A673 (cell line): Measurements from ENCODE around the gene TRPM2. TPM values are rescaled to one million over a fixed set of nuclear protein-coding genes. Genes with fewer than 3 reads are reported as not detected.
A peak's percentile ranks its signal among the peaks of the same experiment; 100 is the strongest.

Source experiments
- BruUV-seq: library from RNA; stranded (reverse); fragments of 400-500 nt; replicated peaks from 2 replicates; lab custom pipeline; 2021; lab: Mats Ljungman, UMichigan
- CTCF ChIA-PET: fragments of 300-600 bp; sonication (Branson Sonifier 250); formaldehyde crosslinking; loops from one replicate; lab custom pipeline; 2022; ENCODE audit warnings: antibody characterized with exemption; lab: Charles Lee
- POLR2A ChIA-PET: fragments of 300-600 bp; sonication (Branson Sonifier 250); formaldehyde crosslinking; loops from one replicate; lab custom pipeline; 2022; ENCODE audit warnings: antibody characterized with exemption; ENCODE audit not compliant: low non-redundant PET; lab: Charles Lee
- DNase-seq: peaks from one replicate; pipeline ENCODE4 v3.0.0-alpha.2; 2015; ENCODE audit warnings: low spot score
- H3K27ac ChIP-seq: fragments of 200-600 bp; sonication (generic); 2 replicates; pipeline ENCODE4 v1.5.1; 2016; ENCODE audit warnings: mixed run types, low read depth, mild to moderate bottlenecking, mixed read lengths, antibody characterized with exemption, low read length; ENCODE audit not compliant: poor library complexity, severe bottlenecking
- H3K27me3 ChIP-seq: fragments of 200-600 bp; sonication (generic); replicated peaks from 2 replicates; pipeline ENCODE4 v1.6.1; 2017; ENCODE audit warnings: mixed run types, low read depth, mild to moderate bottlenecking, mixed read lengths, antibody characterized with exemption, low read length; ENCODE audit not compliant: insufficient read depth, poor library complexity
- H3K36me3 ChIP-seq: fragments of 200-600 bp; sonication (generic); 2 replicates; pipeline ENCODE4 v1.6.1; 2016; ENCODE audit warnings: mixed run types, mild to moderate bottlenecking, mixed read lengths, antibody characterized with exemption, low read length; ENCODE audit not compliant: insufficient read depth, poor library complexity, severe bottlenecking
- H3K4me1 ChIP-seq: fragments of 200-600 bp; sonication (generic); 2 replicates; pipeline ENCODE4 v1.6.1; 2017; ENCODE audit warnings: mixed run types, mild to moderate bottlenecking, mixed read lengths, antibody characterized with exemption, low read length; ENCODE audit not compliant: insufficient read depth, poor library complexity, severe bottlenecking
- H3K4me3 ChIP-seq: fragments of 200-600 bp; sonication (generic); 2 replicates; pipeline ENCODE4 v1.5.1; 2016; ENCODE audit warnings: low read depth, mixed run types, mild to moderate bottlenecking, mixed read lengths, low read length; ENCODE audit not compliant: poor library complexity, severe bottlenecking
- H3K9me3 ChIP-seq: fragments of 200-600 bp; sonication (generic); 2 replicates; pipeline ENCODE4 v1.6.1; 2016; ENCODE audit warnings: mixed run types, low read depth, mild to moderate bottlenecking, mixed read lengths, antibody characterized with exemption, low read length; ENCODE audit not compliant: poor library complexity, severe bottlenecking
- EZH2 ChIP-seq: fragments of 200-600 bp; sonication (generic); IDR thresholded peaks from 2 replicates; pipeline ENCODE4 v1.6.1; 2017; ENCODE audit warnings: borderline replicate concordance, low read depth, mild to moderate bottlenecking, mixed read lengths, antibody characterized with exemption, low read length; ENCODE audit not compliant: poor library complexity, severe bottlenecking
- intact Hi-C: fragments of 100-400 bp; cut with micrococcal nuclease; formaldehyde crosslinking; loops from one replicate; pipeline ENCODE4 v1.10.0; 2022; ENCODE audit not compliant: unreplicated experiment
- total RNA-seq: library from RNA; stranded (reverse); gene quantifications from 2 replicates; pipeline ENCODE4 v1.2.3, GENCODE V29; 2021
- TF ChIP-seq, protein P1 (sequence below): fragments of 300-800, 200-600 bp; sonication (generic); conservative IDR thresholded peaks from 2 replicates; pipeline ENCODE4 v1.5.1; 2017; ENCODE audit warnings: low read depth, mild to moderate bottlenecking, antibody characterized with exemption, low read length, moderate library complexity, mixed read lengths

The TRPM2 gene
- total RNA-seq, 1 experiment from 2014 or later = 0.21 TPM

DNA sequence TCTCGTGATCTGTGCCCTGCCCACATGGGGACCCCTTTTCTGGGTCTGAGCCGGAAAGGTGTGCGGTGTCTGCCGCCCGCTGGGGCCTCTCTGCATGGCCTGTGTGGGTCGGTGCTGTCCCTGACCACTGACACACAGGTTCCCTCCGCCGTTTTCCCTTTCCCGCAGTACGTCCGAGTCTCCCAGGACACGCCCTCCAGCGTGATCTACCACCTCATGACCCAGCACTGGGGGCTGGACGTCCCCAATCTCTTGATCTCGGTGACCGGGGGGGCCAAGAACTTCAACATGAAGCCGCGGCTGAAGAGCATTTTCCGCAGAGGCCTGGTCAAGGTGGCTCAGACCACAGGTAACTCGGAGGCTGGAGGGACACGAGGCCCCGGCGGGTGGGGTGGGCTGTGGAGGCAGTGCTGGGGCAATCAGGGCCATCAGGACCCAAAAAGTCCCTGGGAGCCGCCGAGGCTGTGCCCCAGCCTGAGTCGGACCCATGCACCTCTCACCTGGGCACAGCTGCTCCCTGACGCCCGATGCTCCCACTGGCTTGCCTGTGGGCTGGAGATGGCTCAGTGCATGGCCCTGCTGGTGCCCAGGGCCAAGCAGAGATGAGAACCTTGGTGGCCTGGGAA is 13.3 kb downstream of the TRPM2 start:
- no peaks in the 10 kb centered on the region for H3K36me3 ChIP-seq
- no peaks in the 10 kb centered on the region for H3K27me3 ChIP-seq
- H3K27ac ChIP-seq = no peak overlapping the region
- H3K4me3 ChIP-seq = no peak overlapping the region
- no peaks in the 10 kb centered on the region for H3K4me1 ChIP-seq
- no TSS peak for BruUV-seq
- H3K9me3 ChIP-seq = no peaks in the 10 kb centered on the region
- intact Hi-C loops = no loop called here
- no peak for TF ChIP-seq EZH2
- TF ChIP-seq, protein P1, sequence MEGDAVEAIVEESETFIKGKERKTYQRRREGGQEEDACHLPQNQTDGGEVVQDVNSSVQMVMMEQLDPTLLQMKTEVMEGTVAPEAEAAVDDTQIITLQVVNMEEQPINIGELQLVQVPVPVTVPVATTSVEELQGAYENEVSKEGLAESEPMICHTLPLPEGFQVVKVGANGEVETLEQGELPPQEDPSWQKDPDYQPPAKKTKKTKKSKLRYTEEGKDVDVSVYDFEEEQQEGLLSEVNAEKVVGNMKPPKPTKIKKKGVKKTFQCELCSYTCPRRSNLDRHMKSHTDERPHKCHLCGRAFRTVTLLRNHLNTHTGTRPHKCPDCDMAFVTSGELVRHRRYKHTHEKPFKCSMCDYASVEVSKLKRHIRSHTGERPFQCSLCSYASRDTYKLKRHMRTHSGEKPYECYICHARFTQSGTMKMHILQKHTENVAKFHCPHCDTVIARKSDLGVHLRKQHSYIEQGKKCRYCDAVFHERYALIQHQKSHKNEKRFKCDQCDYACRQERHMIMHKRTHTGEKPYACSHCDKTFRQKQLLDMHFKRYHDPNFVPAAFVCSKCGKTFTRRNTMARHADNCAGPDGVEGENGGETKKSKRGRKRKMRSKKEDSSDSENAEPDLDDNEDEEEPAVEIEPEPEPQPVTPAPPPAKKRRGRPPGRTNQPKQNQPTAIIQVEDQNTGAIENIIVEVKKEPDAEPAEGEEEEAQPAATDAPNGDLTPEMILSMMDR = no peak
- no peak for DNase-seq
- POLR2A ChIA-PET = no interaction called here
- CTCF ChIA-PET = no interaction called here

DNA sequence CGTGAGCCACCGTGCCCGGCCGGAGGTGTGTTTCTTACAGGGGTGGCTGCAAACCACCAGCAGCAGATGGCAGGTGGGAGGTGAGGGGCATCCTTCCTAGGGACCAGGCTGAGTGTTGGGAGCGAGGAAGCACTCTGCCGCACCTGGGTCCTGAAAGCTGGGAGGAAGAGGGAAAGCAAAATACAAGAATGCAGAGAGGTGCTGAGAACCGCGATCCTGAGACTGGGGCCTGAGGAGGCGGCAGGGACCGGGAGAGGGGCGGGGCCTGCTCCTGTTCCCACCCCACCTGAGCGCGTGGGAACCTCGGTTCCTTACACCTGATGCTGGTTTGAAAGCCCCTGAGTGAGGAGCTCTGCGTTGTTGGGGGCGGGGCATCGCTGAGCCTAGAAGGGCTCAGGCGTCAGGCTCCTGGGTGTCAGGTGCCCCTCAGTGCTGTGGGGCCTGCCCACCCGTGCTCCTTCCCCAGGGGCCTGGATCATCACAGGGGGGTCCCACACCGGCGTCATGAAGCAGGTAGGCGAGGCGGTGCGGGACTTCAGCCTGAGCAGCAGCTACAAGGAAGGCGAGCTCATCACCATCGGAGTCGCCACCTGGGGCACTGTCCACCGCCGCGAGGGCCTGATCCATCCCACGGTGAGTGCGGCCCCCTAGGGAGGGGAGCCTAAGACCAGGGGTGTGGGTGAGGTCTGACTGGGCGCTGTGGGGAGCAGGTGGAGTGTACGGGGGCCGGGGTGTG is 15.5 kb downstream of the TRPM2 start:
- no peak for TF ChIP-seq EZH2
- TF ChIP-seq, protein P1 = no peak
- intact Hi-C loops = no loop called here
- Histone ChIP-seq H3K27ac (no peak overlapping the region), H3K36me3 (no peaks in the 10 kb centered on the region), H3K27me3 (no peaks in the 10 kb centered on the region), H3K4me3 (no peak overlapping the region), H3K9me3 (no peaks in the 10 kb centered on the region), H3K4me1 (no peaks in the 10 kb centered on the region)
- no TSS peak for BruUV-seq
- DNase-seq = no peak
- CTCF ChIA-PET = no interaction called here
- POLR2A ChIA-PET = no interaction called here

DNA sequence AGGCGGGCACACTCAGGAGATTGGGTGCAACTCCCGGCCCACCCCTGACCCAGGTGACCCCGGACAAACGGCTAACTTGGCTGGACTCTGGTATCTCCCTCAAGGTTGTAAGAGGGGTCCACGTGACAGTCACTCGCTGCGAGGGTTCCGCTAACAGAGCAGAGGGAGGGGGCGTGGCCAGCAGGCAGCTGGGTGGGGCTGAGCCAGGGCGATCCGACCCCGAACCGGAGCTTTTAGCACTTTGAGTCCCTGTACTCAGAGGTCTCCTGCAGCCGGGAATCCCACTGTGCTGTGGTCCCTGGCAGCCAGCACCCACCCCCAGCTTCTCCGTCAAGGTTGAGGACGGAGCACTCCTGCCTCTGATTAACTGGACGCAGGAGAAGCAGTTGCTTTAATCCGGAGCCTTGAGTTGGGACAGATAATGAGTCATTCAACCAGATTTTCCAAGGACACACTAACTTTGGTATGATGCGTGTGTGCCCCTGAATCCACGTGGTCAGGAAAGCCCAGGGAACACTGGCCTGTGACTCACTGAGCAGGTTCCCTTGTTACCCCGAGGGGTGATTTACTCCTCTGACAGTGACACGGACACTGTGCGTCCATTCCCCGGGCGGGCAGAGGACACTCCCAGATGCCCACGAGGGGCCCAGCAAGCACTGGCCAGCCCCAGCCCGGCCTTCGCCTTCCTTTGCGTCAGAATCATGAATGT is 16.8 kb downstream of the TRPM2 start:
- Histone ChIP-seq H3K4me1 (no peaks in the 10 kb centered on the region), H3K27ac (no peak overlapping the region), H3K9me3 (no peaks in the 10 kb centered on the region), H3K27me3 (no peaks in the 10 kb centered on the region), H3K36me3 (no peaks in the 10 kb centered on the region), H3K4me3 (no peak overlapping the region)
- CTCF ChIA-PET = no interaction called here
- POLR2A ChIA-PET = no interaction called here
- TF ChIP-seq EZH2 = no peak
- peak; percentile 17 for DNase-seq
- no TSS peak for BruUV-seq
- intact Hi-C loops = no loop called here
